KMS-11 (cell line): ENCODE results near the gene COL1A1.

ENCODE experiments used
- H2AFZ ChIP-seq: fragments of 200-600 bp; sonication (generic); 2 replicates; pipeline ENCODE4 v1.6.1; 2016; ENCODE audit warnings: antibody characterized with exemption, mixed run types, low read depth
- H3K27ac ChIP-seq: fragments of 200-600 bp; sonication (generic); 2 replicates; pipeline ENCODE4 v1.6.1; 2016; ENCODE audit warnings: mild to moderate bottlenecking, mixed run types
- H3K27me3 ChIP-seq: fragments of 200-600 bp; sonication (generic); 2 replicates; pipeline ENCODE4 v1.6.1; 2017; ENCODE audit warnings: mild to moderate bottlenecking, low read depth, mixed run types, moderate library complexity; ENCODE audit not compliant: insufficient read depth
- H3K36me3 ChIP-seq: fragments of 200-600 bp; sonication (generic); 2 replicates; pipeline ENCODE4 v1.6.1; 2017; ENCODE audit warnings: mild to moderate bottlenecking, mixed run types; ENCODE audit not compliant: insufficient read depth
- H3K4me1 ChIP-seq: fragments of 200-600 bp; sonication (generic); 2 replicates; pipeline ENCODE4 v1.6.1; 2016; ENCODE audit warnings: mild to moderate bottlenecking, low read depth, mixed run types; ENCODE audit not compliant: poor library complexity, severe bottlenecking
- H3K4me2 ChIP-seq: fragments of 200-600 bp; sonication (generic); 2 replicates; pipeline ENCODE4 v1.7.0; 2016; ENCODE audit warnings: mild to moderate bottlenecking, mixed run types
- H3K4me3 ChIP-seq: fragments of 200-600 bp; sonication (generic); IDR thresholded peaks from 2 replicates; pipeline ENCODE4 v1.6.1; 2017; ENCODE audit warnings: low read depth, low read length, mixed read lengths; ENCODE audit not compliant: insufficient read depth
- H3K79me2 ChIP-seq: fragments of 200-600 bp; sonication (generic); 2 replicates; pipeline ENCODE4 v1.6.1; 2016; ENCODE audit warnings: low read depth, mixed run types; ENCODE audit not compliant: insufficient read depth
- H3K9ac ChIP-seq: fragments of 200-600 bp; sonication (generic); 2 replicates; pipeline ENCODE4 v1.6.1; 2016; ENCODE audit warnings: mild to moderate bottlenecking, mixed run types
- H4K20me1 ChIP-seq: fragments of 200-600 bp; sonication (generic); 2 replicates; pipeline ENCODE4 v1.6.1; 2016; ENCODE audit warnings: mild to moderate bottlenecking, mixed run types; ENCODE audit not compliant: insufficient read depth
- CTCF ChIP-seq: fragments of 200-600 bp; sonication (generic); conservative IDR thresholded peaks from 2 replicates; pipeline ENCODE4 v1.6.1; 2017; ENCODE audit warnings: low read depth, mild to moderate bottlenecking, antibody characterized with exemption, low read length, moderate library complexity, mixed read lengths

The COL1A1 gene

GRCh38 chr17:50234581-50234980, 33.1 kb upstream of the COL1A1 start:
- Histone ChIP-seq H4K20me1 (no peaks in the 10 kb centered on the region), H3K36me3 (no peaks in the 10 kb centered on the region), H3K4me2 (no peak overlapping the region), H3K4me1 (no peaks in the 10 kb centered on the region), H3K4me3 (no peak overlapping the region), H3K9ac (no peak overlapping the region), H3K27me3 (no peaks in the 10 kb centered on the region), H2AFZ (no peak overlapping the region), H3K27ac (no peak overlapping the region), H3K79me2 (no peaks in the 10 kb centered on the region)
- TF ChIP-seq CTCF, result no peak

- H4K20me1 ChIP-seq, result no peaks in the 10 kb centered on the region
- no peak overlapping the region for H3K4me2 ChIP-seq
- TF ChIP-seq CTCF, result no peak
- H3K4me3 ChIP-seq, result no peak overlapping the region
- H2AFZ ChIP-seq, result no peak overlapping the region
- no peaks in the 10 kb centered on the region for H3K79me2 ChIP-seq
- no peaks in the 10 kb centered on the region for H3K27me3 ChIP-seq
- no peaks in the 10 kb centered on the region for H3K4me1 ChIP-seq
- no peaks in the 10 kb centered on the region for H3K36me3 ChIP-seq
- H3K9ac ChIP-seq, result no peak overlapping the region
- H3K27ac ChIP-seq, result no peak overlapping the region
These were observed 24.3 kb upstream of the COL1A1 start for GRCh38 chr17:50225701-50226240.

- Histone ChIP-seq H3K36me3 (no peaks in the 10 kb centered on the region), H3K4me3 (no peak overlapping the region), H3K27me3 (no peaks in the 10 kb centered on the region; the same call in 1 of the 2 replicates), H2AFZ (no peak overlapping the region), H3K4me2 (no peak overlapping the region), H4K20me1 (no peaks in the 10 kb centered on the region), H3K4me1 (no peaks in the 10 kb centered on the region), H3K9ac (no peak overlapping the region), H3K27ac (no peak overlapping the region), H3K79me2 (no peaks in the 10 kb centered on the region)
- no peak for TF ChIP-seq CTCF
These were observed 21.5 kb upstream of the COL1A1 start for GRCh38 chr17:50222922-50223321.

GRCh38 chr17:50221864-50222545, 20.6 kb upstream of the COL1A1 start:
- Histone ChIP-seq H3K36me3 (no peaks in the 10 kb centered on the region), H3K4me2 (no peak overlapping the region), H3K27ac (no peak overlapping the region), H3K4me3 (no peak overlapping the region), H2AFZ (no peak overlapping the region), H3K9ac (no peak overlapping the region), H3K27me3 (no peaks in the 10 kb centered on the region; the same call in 1 of the 2 replicates), H3K79me2 (no peaks in the 10 kb centered on the region), H4K20me1 (no peaks in the 10 kb centered on the region), H3K4me1 (no peaks in the 10 kb centered on the region)
- TF ChIP-seq CTCF, result no peak
